GM12873 (cell line): ENCODE measurements around the gene ADA.
A peak's percentile ranks its signal among the peaks of the same experiment; 100 is the strongest.

ENCODE experiments used
- TF ChIP-seq, protein P1 (sequence below): IDR thresholded peaks from 2 replicates; pipeline ENCODE4 v1.5.1; 2012; ENCODE audit warnings: low read depth, mild to moderate bottlenecking, moderate library complexity, low read length, control low read depth; ENCODE audit not compliant: insufficient read depth; ENCODE audit errors: missing control alignments

The ADA gene

GRCh38 chr20:44651684-44652423, at the start of gene ADA:
TSS of gene ADA (minus strand) at chr20:44651699. CDS start at chr20:44651607, 92 bp downstream.
- TF ChIP-seq, protein P1, sequence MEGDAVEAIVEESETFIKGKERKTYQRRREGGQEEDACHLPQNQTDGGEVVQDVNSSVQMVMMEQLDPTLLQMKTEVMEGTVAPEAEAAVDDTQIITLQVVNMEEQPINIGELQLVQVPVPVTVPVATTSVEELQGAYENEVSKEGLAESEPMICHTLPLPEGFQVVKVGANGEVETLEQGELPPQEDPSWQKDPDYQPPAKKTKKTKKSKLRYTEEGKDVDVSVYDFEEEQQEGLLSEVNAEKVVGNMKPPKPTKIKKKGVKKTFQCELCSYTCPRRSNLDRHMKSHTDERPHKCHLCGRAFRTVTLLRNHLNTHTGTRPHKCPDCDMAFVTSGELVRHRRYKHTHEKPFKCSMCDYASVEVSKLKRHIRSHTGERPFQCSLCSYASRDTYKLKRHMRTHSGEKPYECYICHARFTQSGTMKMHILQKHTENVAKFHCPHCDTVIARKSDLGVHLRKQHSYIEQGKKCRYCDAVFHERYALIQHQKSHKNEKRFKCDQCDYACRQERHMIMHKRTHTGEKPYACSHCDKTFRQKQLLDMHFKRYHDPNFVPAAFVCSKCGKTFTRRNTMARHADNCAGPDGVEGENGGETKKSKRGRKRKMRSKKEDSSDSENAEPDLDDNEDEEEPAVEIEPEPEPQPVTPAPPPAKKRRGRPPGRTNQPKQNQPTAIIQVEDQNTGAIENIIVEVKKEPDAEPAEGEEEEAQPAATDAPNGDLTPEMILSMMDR, result peak; percentile 2

GRCh38 chr20:44700306-44700705, 48.8 kb upstream of the ADA start:
- TF ChIP-seq, protein P1, result no peak

DNA sequence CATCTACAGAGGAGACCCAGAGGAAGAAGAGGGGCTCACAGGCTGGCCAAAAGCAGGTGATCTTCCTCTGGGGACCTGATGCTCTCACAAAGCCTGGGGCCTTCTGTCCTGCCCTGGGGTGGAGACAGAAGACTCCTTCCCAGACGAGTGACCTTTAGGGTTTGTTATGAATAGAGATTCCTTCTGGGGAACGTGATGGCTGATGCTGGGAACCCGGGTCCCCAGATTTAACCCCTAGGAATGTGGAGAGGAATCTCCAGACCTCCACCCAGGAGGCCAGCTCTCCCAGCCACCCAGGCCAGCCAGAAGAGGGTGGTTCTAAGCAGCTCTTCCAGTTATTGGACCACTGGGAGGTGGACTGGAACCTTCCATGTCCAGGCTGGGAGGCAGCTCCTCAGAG, 46.9 kb upstream of the ADA start:
- TF ChIP-seq, protein P1, result no peak

DNA sequence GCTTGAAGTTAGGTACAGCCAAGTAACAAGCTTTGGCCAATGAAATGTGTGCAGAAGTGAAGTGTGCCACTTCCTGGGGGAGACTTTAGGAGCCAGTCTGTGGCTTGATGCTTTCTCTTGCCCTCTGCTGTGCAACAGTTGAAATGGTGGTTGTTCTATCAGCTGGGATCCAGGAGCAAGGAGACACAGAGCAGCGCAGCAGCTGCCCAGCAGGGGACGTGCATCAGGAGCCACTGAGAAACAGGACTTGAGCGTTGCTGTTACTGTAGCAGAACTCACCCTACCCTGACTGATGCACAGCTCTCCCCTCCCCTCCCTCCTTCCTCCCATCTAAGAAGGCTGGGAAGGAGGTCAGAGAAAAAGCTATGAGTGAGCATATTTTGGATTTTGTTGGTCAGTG, 44.8 kb upstream of the ADA start:
- TF ChIP-seq, protein P1, result peak; percentile 39

DNA sequence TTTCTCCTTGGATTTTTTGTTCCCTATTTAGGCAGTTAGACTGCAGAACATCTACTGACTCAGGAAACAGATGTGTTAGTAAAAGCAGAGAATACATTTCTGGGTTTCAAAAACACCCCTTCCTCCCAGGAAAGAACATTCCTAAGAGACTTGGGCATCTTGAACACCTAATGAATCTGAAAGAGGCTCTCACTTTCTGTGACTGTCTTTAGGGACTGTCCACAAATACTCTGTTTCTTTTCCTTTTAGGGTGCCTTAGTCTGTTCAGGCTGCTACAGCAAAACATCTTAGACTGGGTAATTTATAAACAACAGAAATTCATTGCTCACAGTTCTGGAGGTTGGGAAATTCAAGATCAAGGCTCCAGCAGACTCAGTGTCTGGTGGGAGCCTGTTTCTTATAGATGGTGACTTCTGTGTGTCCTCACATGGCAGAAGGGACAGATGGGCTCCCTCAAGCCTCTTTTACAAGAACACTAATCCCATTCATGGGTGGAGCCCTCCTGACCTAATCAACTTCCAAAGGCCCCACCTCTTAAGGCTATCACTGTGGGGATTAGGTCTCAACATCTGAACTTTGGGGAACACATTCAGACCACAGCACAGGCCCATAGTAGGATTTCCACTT, 44.3 kb upstream of the ADA start:
- TF ChIP-seq, protein P1, result no peak

DNA sequence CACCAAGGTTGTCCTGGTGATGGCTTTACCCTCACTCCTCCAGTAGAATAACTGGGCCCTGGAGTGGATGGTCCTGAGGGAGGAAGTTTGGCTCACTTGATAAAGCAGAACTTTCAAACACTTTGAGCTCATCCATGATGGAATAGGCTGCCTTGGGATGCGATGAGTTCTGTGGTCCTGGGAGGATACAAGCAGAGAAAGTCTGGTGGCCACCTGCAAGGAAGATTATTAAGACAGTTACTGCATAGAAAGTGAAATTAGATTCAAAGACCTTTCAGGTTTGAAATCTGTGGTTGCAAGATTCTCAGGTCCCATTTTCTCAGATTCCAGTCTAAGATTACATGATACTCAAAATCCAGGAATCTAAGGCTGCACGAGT, 43.8 kb upstream of the ADA start:
- TF ChIP-seq, protein P1, result no peak

GRCh38 chr20:44694159-44694558, 42.7 kb upstream of the ADA start:
- TF ChIP-seq, protein P1, result no peak
